Adrenal gland (tissue), 12 donors: ENCODE data around the gene SLC1A1. TPM values are rescaled to one million over a fixed set of nuclear protein-coding genes. Genes with fewer than 3 reads are reported as not detected.
A peak's percentile ranks its signal among the peaks of the same experiment; 100 is the strongest.

Source experiments
- DNase-seq, 7 donors: peaks; one replicate each; pipeline ENCODE4 v3.0.0-alpha.2; 2019 to 2020
- H3K27ac ChIP-seq, 5 donors: fragments of 200-600 bp; sonication (generic) in 4 of 5; 1 replicate in 3 of 5; 2 replicates in 2 of 5; pipeline versions ENCODE4 v1.5.1 to v1.8.0; 2016 to 2020; ENCODE audit warnings: mild to moderate bottlenecking in 1 of 5
- H3K27me3 ChIP-seq: fragments of 200-600 bp; 2 replicates; pipeline ENCODE4 v1.8.0; 2021
- H3K36me3 ChIP-seq, 2 donors: fragments of 200-600 bp; replicated peaks in 1 of 2; 1 replicate in 1 of 2; 2 replicates in 1 of 2; pipeline versions ENCODE4 v1.5.1 to v1.8.0; 2018 to 2022
- H3K4me1 ChIP-seq, 2 donors: fragments of 200-600 bp; replicated peaks in 1 of 2; 1 replicate in 1 of 2; 2 replicates in 1 of 2; pipeline versions ENCODE4 v1.5.1 to v1.8.0; 2018 to 2021
- H3K4me3 ChIP-seq, 4 donors: fragments of 200-600 bp; sonication (generic) in 3 of 4; one replicate each; pipeline ENCODE4 v1.5.1; 2016 to 2018
- H3K9me3 ChIP-seq, 3 donors: fragments of 200-600 bp; sonication (generic) in 1 of 3; replicated peaks in 1 of 3; 1 replicate in 2 of 3; 2 replicates in 1 of 3; pipeline versions ENCODE4 v1.5.1 to v1.8.0; 2016 to 2021
- CTCF ChIP-seq, 6 experiments: fragments of 450-650 bp in 4 of 6; fragments of 200-600 bp in 2 of 6; sonication (generic) in 1 of 6; IDR thresholded peaks; 1 replicate in 5 of 6; 2 replicates in 1 of 6; pipeline versions ENCODE4 v1.5.1 to v1.8.0; 2016 to 2021; ENCODE audit warnings: antibody characterized with exemption in 6 of 6, mild to moderate bottlenecking in 2 of 6, moderate library complexity in 1 of 6
- POLR2A ChIP-seq, 2 donors: fragments of 450-650 bp; IDR thresholded peaks; one replicate each; pipeline ENCODE4 v1.6.1; 2017; ENCODE audit warnings: antibody characterized with exemption in 2 of 2, mild to moderate bottlenecking in 2 of 2, moderate library complexity in 1 of 2
- WGBS, 4 donors: extraction: QIAGEN DNeasy Blood & Tissue Kit in 2 of 4; methylation state at CpG; one replicate each; pipeline versions ENCODE4 v1.1.5 to v1.1.7; 2013 to 2017; 5-methylcytosine and 5-hydroxymethylcytosine counted together
- intact Hi-C, 2 donors: fragments of 100-400 bp; cut with DNase I; formaldehyde crosslinking; loops; one replicate each; pipeline versions ENCODE4 v1.14.1 to v1.15.0; 2022 to 2023
- polyA plus RNA-seq, 3 donors: library from polyadenylated mRNA; stranded (reverse); fragments of 200-250 nt in 2 of 3; fragments of 350-450 nt in 1 of 3; fragmentation: Illumina TruSeq in 1 of 3; extraction: RNeasy Lipid Tissue Mini Kit (QIAGEN cat#74804) in 1 of 3; gene quantifications; one replicate each; pipeline ENCODE4 v1.2.3, GENCODE V29; 2013 to 2014
- total RNA-seq, 9 donors: library from RNA; depleted of rRNA in 4 of 9; stranded (reverse); fragments of >200 nt in 4 of 9; fragments of 120-200 nt in 1 of 9; fragmentation: NEBNext Ultra II Directional in 1 of 9; extraction: Animal tissue kit (Norgen Biotek cat#: 25700) in 1 of 9; gene quantifications; one replicate each; pipeline versions ENCODE4 v1.1.0 to v1.2.4, GENCODE V29; 2013 to 2023
- donor health status: healthy with polysubstance abuse.
- donor health status: Bipolar disorder and iron deficiency.
- donor health status: DM: yes; HTN: yes; CAD: no.
- donor health status: DM: no; HTN: no; CAD: no.
- donor health status: DM: no; HTN: no; CAD: no.
- donor health status: DM: yes; HTN: yes; CAD: no.

SLC1A1 gene
- total and polyA plus RNA-seq, 12 donors: 0.68 to 4.9 (median 1.7) TPM

DNA sequence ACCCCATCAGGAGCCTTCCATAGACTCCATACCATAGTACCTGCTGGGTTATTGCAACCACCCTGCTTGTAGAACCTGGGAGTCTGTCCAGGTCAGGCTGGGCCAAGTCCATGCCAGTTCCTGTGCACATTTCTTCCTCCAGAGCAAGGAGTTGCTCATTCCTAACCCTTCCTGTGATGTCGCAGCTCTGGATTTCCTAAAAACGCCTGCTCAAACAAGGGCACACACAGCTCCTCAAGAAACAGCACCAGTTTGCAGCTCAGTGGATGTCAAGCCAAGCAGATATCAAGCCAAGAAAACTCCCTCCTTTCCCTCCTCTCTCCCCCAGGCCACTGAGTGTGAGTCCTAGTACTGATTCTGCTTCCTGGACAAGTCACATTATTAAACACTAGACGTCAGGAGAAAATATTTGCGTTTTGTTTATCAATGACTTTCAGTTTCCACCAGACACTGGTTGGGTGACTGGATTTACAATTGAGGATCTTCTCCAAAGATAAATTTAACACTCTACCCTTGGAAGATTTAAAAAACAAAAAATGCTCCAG, 59.6 kb downstream of the SLC1A1 start:
- Histone ChIP-seq H3K36me3 (no peaks in the 10 kb centered on the region), H3K27me3 (no peaks in the 10 kb centered on the region), H3K4me3 (no peak overlapping the region), H3K4me1 (no peaks in the 10 kb centered on the region), H3K27ac (no peak overlapping the region), H3K9me3 (no peaks in the 10 kb centered on the region)
- no peak for DNase-seq
- 74 to 86% (median 77%) methylated on average over 4 of the region's 4 CpGs for WGBS, 4 donors
- TF ChIP-seq CTCF (IDR thresholded peaks at IDR 0.05): no peak
- TF ChIP-seq POLR2A (IDR thresholded peaks at IDR 0.05): no peak
- intact Hi-C loops: no loop called here

- no peaks in the 10 kb centered on the region for H3K4me1 ChIP-seq
- no peak overlapping the region for H3K4me3 ChIP-seq
- no peaks in the 10 kb centered on the region for H3K27me3 ChIP-seq
- WGBS, 4 donors: 74 to 82% (median 79%) methylated on average over 4 of the region's 4 CpGs
- intact Hi-C loops: no loop called here
- DNase-seq: no peak
- TF ChIP-seq POLR2A (IDR thresholded peaks at IDR 0.05) (no peak), CTCF (IDR thresholded peaks at IDR 0.05) (no peak)
- no peak overlapping the region for H3K27ac ChIP-seq
- H3K36me3 ChIP-seq: no peaks in the 10 kb centered on the region
- H3K9me3 ChIP-seq: no peaks in the 10 kb centered on the region
These were observed 60.7 kb downstream of the SLC1A1 start for GRCh38 chr9:4550777-4551484.

GRCh38 chr9:4553951-4554381, 63.7 kb downstream of the SLC1A1 start:
- Histone ChIP-seq H3K27ac (no peak overlapping the region), H3K27me3 (no peaks in the 10 kb centered on the region), H3K4me3 (no peak overlapping the region), H3K4me1 (no peaks in the 10 kb centered on the region), H3K9me3 (no peaks in the 10 kb centered on the region), H3K36me3 (no peaks in the 10 kb centered on the region)
- no peak for DNase-seq
- 66 to 77% (median 74%) methylated on average over 1 of the region's 1 CpG for WGBS, 4 donors
- no peak for TF ChIP-seq CTCF (IDR thresholded peaks at IDR 0.05)
- TF ChIP-seq POLR2A (IDR thresholded peaks at IDR 0.05): no peak
- intact Hi-C loops: no loop called here

GRCh38 chr9:4555236-4555635, 65.0 kb downstream of the SLC1A1 start:
- TF ChIP-seq POLR2A (IDR thresholded peaks at IDR 0.05) (no peak), CTCF (IDR thresholded peaks at IDR 0.05) (no peak)

More at GRCh38 chr9:4555236-4555635, 65.0 kb downstream of the SLC1A1 start:
- H3K36me3 ChIP-seq: no peaks in the 10 kb centered on the region
- WGBS, 4 donors: 36 to 57% (median 47%) methylated on average over 2 of the region's 2 CpGs
- peak in 5 of 7 donors; percentile 27 to 40 (median 35) for DNase-seq
- no peak overlapping the region for H3K4me3 ChIP-seq
- intact Hi-C loops: no loop called here
- H3K9me3 ChIP-seq: no peaks in the 10 kb centered on the region
- H3K27ac ChIP-seq: no peak overlapping the region
- no peaks in the 10 kb centered on the region for H3K4me1 ChIP-seq
- no peaks in the 10 kb centered on the region for H3K27me3 ChIP-seq
